Breast epithelium (tissue), 3 donors: ENCODE data around the gene ACO2.

Experiments used
- POLR2A ChIP-seq: fragments of 450-650 bp; IDR thresholded peaks from one replicate; pipeline ENCODE4 v1.6.1; 2016; ENCODE audit warnings: antibody characterized with exemption, mild to moderate bottlenecking, moderate library complexity
- TF ChIP-seq, protein P1 (sequence below), 3 donors: fragments of 450-650 bp; IDR thresholded peaks; one replicate each; pipeline ENCODE4 v1.5.1; 2016 to 2017; ENCODE audit warnings: antibody characterized with exemption in 3 of 3, mild to moderate bottlenecking in 3 of 3, moderate library complexity in 3 of 3

- TF ChIP-seq, protein P1, sequence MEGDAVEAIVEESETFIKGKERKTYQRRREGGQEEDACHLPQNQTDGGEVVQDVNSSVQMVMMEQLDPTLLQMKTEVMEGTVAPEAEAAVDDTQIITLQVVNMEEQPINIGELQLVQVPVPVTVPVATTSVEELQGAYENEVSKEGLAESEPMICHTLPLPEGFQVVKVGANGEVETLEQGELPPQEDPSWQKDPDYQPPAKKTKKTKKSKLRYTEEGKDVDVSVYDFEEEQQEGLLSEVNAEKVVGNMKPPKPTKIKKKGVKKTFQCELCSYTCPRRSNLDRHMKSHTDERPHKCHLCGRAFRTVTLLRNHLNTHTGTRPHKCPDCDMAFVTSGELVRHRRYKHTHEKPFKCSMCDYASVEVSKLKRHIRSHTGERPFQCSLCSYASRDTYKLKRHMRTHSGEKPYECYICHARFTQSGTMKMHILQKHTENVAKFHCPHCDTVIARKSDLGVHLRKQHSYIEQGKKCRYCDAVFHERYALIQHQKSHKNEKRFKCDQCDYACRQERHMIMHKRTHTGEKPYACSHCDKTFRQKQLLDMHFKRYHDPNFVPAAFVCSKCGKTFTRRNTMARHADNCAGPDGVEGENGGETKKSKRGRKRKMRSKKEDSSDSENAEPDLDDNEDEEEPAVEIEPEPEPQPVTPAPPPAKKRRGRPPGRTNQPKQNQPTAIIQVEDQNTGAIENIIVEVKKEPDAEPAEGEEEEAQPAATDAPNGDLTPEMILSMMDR (IDR thresholded peaks at IDR 0.05) = no peak
- no peak for TF ChIP-seq POLR2A
Observed at GRCh38 chr22:41539146-41540005, 70.5 kb downstream of the ACO2 start.
